Cardiac atrium fibroblast (primary cell): ENCODE measurements around the gene KRTAP4-4. TPM values are rescaled to one million over a fixed set of nuclear protein-coding genes. Genes with fewer than 3 reads are reported as not detected.

Experiments used
- total RNA-seq: library from RNA; depleted of rRNA; stranded (reverse); fragments of >200 nt; gene quantifications from 2 replicates; pipeline ENCODE4 v1.2.3, GENCODE V29; 2015

The KRTAP4-4 gene
- not detected in 2 replicates for total RNA-seq

GRCh38 chr17:41160648-41161047 lies at the start of gene KRTAP4-4:
Gene KRTAP4-4 (minus strand): TSS chr17:41160748. CDS start chr17:41160691, 57 bp downstream.

DNA sequence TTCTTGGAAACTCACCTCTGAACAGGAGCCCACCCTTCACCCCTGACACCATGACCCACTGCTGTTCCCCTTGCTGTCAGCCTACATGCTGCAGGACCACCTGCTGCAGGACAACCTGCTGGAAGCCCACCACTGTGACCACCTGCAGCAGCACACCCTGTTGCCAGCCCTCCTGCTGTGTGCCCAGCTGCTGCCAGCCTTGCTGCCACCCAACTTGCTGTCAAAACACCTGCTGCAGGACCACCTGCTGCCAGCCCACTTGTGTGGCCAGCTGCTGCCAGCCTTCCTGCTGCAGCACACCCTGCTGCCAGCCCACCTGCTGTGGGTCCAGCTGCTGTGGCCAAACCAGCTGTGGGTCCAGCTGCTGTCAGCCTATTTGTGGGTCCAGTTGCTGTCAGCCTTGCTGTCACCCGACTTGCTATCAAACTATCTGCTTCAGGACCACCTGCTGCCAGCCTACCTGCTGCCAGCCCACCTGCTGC lies 29.3 kb upstream of the KRTAP4-4 start, which contains the start of gene KRTAP9-1:
TSS of gene KRTAP9-1 (plus strand) at position 51 of the 482 bp plus-strand sequence. CDS start at position 51, 0 bp downstream.

GRCh38 chr17:41184480-41184961 lies 24.0 kb upstream of the KRTAP4-4 start, which contains the start of gene KRTAP4-1:
Gene KRTAP4-1 (minus strand): TSS chr17:41184911. CDS start chr17:41184854, 57 bp downstream.

GRCh38 chr17:41177727-41178271 lies 17.3 kb upstream of the KRTAP4-4 start, which contains the start of gene KRTAP4-2:
Gene KRTAP4-2 (minus strand): TSS chr17:41178221. CDS start chr17:41178164, 57 bp downstream.

GRCh38 chr17:41168121-41168520 lies 7.6 kb upstream of the KRTAP4-4 start, which contains the start of gene KRTAP4-3:
Gene KRTAP4-3 (minus strand): TSS chr17:41168221. CDS start chr17:41168172, 49 bp downstream.

DNA sequence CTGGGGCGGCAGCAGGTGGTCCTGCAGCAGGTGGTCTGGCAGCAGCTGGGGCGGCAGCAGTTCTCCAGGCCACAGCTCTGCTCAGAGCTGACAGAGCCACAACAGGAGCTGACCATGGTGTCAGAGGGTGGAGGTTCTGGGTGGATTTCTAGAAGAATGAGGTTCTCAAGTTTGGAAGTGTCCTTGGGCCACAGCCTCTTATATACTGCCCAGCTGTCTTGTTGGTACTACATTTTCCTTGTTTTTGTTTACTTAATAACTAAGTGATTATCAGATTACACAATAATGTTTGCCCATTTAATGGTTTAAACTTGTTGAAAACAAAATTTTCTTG lies 10.9 kb downstream of the KRTAP4-4 start, which contains the start of gene KRTAP4-5:
TSS of gene KRTAP4-5 (minus strand) at position 174 of the 334 bp plus-strand sequence. CDS start at position 116, 58 bp downstream.

DNA sequence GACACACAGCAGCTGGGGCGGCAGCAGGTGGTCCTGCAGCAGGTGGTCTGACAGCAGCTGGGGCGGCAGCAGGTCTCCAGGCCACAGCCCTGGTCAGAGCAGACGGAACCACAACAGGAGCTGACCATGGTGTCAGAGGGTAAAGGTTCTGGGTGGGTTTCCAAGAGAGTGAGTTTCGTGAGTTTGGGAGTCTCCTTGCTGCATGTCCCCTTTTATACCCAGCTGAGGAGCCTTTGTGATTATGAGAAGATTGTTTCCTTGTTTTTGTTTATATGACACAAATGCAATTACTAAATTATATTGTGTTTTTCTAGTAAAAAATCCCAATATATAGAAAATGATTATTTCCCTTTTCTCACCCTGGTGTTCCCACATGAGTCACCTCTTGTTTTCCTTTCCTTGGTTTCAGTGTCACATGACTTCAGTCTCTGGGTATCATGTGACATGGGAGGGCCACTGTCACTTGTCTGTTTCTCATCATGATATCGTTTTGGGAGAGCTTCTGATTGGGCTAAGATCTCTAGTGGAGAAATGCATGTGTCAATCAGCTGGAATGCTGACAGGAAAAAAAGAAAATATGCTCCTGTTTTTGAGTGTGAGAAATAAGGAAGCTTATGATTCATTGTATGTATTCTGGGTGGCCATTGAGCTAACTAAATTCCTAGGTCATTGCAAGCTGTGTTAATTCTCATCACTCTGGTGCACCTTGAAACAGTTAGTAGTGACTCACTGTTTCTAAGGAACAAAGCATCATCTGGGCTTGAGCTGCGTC lies 20.0 kb downstream of the KRTAP4-4 start, which contains the start of gene KRTAP4-6:
TSS of gene KRTAP4-6 (minus strand) at position 185 of the 772 bp plus-strand sequence. CDS start at position 128, 57 bp downstream.

GRCh38 chr17:41123991-41124371 lies 36.6 kb downstream of the KRTAP4-4 start, which contains the start of gene KRTAP4-12:
Gene KRTAP4-12 (minus strand): TSS chr17:41124182. CDS start chr17:41124122, 60 bp downstream.

DNA sequence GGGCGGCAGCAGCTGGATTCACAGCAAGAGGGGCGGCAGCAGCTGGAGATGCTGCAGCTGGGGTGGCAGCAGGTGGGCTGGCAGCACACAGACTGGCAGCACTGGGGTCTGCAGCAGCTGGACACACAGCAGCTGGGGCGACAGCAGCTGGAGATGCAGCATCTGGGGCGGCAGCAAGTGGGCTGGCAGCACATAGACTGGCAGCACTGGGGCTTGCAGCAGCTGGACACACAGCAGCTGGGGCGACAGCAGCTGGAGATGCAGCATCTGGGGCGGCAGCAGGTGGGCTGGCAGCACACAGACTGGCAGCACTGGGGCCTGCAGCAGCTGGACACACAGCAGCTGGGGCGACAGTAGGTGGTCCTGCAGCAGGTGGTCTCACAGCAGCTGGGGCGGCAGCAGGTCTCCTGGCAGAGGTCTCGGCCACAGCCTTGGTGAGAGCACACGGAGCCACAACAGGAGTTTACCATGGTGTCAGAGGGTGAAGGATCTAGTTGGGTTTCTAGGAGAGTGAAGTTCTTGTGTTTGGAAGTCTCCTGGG lies 42.6 kb downstream of the KRTAP4-4 start, which contains the start of gene KRTAP4-11:
TSS of gene KRTAP4-11 (minus strand) at position 528 of the 541 bp plus-strand sequence. CDS start at position 470, 58 bp downstream.

Other genes starting within 250 kb of the KRTAP4-4 start
- gene KRT23, start 223.1 kb downstream of the KRTAP4-4 start, total RNA-seq, result not detected in 2 replicates
- not detected in 2 replicates for gene KRT39, start 193.8 kb downstream of the KRTAP4-4 start, total RNA-seq
- gene KRT40, start 176.4 kb downstream of the KRTAP4-4 start, total RNA-seq, result not detected in 2 replicates
- gene KRTAP3-3, start 166.6 kb downstream of the KRTAP4-4 start, total RNA-seq, result not detected in 2 replicates
- not detected in 2 replicates for gene KRTAP3-2, start 160.8 kb downstream of the KRTAP4-4 start, total RNA-seq
- gene KRTAP3-1, start 151.6 kb downstream of the KRTAP4-4 start, total RNA-seq, result not detected in 2 replicates
- not detected in 2 replicates for gene KRTAP1-5, start 133.5 kb downstream of the KRTAP4-4 start, total RNA-seq
- not detected in 2 replicates for gene KRTAP1-4, start 130.6 kb downstream of the KRTAP4-4 start, total RNA-seq
- not detected in 2 replicates for gene KRTAP1-3, start 125.9 kb downstream of the KRTAP4-4 start, total RNA-seq
- not detected in 2 replicates for gene KRTAP1-1, start 119.3 kb downstream of the KRTAP4-4 start, total RNA-seq
- gene KRTAP2-1, start 113.4 kb downstream of the KRTAP4-4 start, total RNA-seq, result not detected in 2 replicates
- gene KRTAP2-2, start 105.5 kb downstream of the KRTAP4-4 start, total RNA-seq, result not detected in 2 replicates
- not detected in 2 replicates for gene KRTAP2-3, start 100.6 kb downstream of the KRTAP4-4 start, total RNA-seq
- not detected in 2 replicates for gene KRTAP2-4, start 94.9 kb downstream of the KRTAP4-4 start, total RNA-seq
- not detected in 2 replicates for gene KRTAP4-7, start 76.6 kb downstream of the KRTAP4-4 start, total RNA-seq
- gene KRTAP4-8, start 62.6 kb downstream of the KRTAP4-4 start, total RNA-seq, result not detected in 2 replicates
- gene KRTAP4-16, start 58.5 kb downstream of the KRTAP4-4 start, total RNA-seq, result not detected in 2 replicates
- gene KRTAP4-9, start 55.4 kb downstream of the KRTAP4-4 start, total RNA-seq, result not detected in 2 replicates
- not detected in 2 replicates for gene KRTAP4-11, start 42.4 kb downstream of the KRTAP4-4 start, total RNA-seq
- gene KRTAP4-12, start 36.6 kb downstream of the KRTAP4-4 start, total RNA-seq, result not detected in 2 replicates
- not detected in 2 replicates for gene KRTAP4-6, start 20.2 kb downstream of the KRTAP4-4 start, total RNA-seq
- gene KRTAP4-5, start 10.9 kb downstream of the KRTAP4-4 start, total RNA-seq, result not detected in 2 replicates
- gene KRTAP4-3, start 7.5 kb upstream of the KRTAP4-4 start, total RNA-seq, result not detected in 2 replicates
- not detected in 2 replicates for gene KRTAP4-2, start 17.5 kb upstream of the KRTAP4-4 start, total RNA-seq
- gene KRTAP4-1, start 24.2 kb upstream of the KRTAP4-4 start, total RNA-seq, result not detected in 2 replicates
- gene KRTAP9-1, start 29.1 kb upstream of the KRTAP4-4 start, total RNA-seq, result not detected in 2 replicates
- not detected in 2 replicates for gene KRTAP9-2, start 65.9 kb upstream of the KRTAP4-4 start, total RNA-seq
- not detected in 2 replicates for gene KRTAP9-3, start 71.7 kb upstream of the KRTAP4-4 start, total RNA-seq
- not detected in 2 replicates for gene KRTAP9-8, start 77.3 kb upstream of the KRTAP4-4 start, total RNA-seq
- not detected in 2 replicates for gene KRTAP9-4, start 88.9 kb upstream of the KRTAP4-4 start, total RNA-seq
- not detected in 2 replicates for gene KRTAP9-9, start 94.6 kb upstream of the KRTAP4-4 start, total RNA-seq
- gene KRTAP9-6, start 104.6 kb upstream of the KRTAP4-4 start, total RNA-seq, result not detected in 2 replicates
- gene KRTAP9-7, start 115.0 kb upstream of the KRTAP4-4 start, total RNA-seq, result not detected in 2 replicates
- not detected in 2 replicates for gene KRTAP29-1, start 142.1 kb upstream of the KRTAP4-4 start, total RNA-seq
- gene KRTAP16-1, start 148.6 kb upstream of the KRTAP4-4 start, total RNA-seq, result not detected in 2 replicates
- gene KRTAP17-1, start 155.0 kb upstream of the KRTAP4-4 start, total RNA-seq, result not detected in 2 replicates
- not detected in 2 replicates for gene KRT33A, start 190.1 kb upstream of the KRTAP4-4 start, total RNA-seq
- gene KRT33B, start 209.1 kb upstream of the KRTAP4-4 start, total RNA-seq, result not detected in 2 replicates
- not detected in 2 replicates for gene KRT34, start 221.6 kb upstream of the KRTAP4-4 start, total RNA-seq
- gene KRT31, start 236.9 kb upstream of the KRTAP4-4 start, total RNA-seq, result not detected in 2 replicates